Measurements from ENCODE around the gene MYOCOS.

DNA sequence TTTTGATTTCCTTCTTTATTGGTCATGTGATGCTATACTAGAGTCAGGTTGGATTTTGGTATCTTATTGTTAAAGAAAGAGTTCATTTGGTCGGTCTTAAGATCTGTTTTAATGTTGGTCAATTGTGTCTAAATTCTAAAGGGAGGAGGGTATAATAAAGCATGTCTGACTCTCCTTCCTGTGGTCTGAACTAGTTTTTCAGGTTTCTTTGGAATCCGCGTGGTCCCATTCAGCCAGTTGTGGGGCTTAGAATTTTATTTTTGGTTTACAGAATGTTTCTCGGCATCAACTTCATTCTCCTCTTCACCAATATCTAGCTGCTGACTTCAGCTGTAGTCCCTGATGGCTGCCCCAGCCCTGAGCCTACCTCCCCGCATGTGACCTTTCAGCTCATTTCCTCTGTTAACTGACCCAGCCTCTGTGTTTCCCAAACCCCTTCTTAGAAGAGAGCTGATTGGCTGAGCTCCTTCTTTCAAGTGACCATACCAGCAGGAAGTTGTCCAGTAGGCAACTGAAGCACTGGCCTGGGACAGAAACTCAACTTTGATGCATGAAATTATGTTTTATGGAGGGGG is 39.1 kb downstream of the MYOCOS start:
- TF ChIP-seq, protein P1, sequence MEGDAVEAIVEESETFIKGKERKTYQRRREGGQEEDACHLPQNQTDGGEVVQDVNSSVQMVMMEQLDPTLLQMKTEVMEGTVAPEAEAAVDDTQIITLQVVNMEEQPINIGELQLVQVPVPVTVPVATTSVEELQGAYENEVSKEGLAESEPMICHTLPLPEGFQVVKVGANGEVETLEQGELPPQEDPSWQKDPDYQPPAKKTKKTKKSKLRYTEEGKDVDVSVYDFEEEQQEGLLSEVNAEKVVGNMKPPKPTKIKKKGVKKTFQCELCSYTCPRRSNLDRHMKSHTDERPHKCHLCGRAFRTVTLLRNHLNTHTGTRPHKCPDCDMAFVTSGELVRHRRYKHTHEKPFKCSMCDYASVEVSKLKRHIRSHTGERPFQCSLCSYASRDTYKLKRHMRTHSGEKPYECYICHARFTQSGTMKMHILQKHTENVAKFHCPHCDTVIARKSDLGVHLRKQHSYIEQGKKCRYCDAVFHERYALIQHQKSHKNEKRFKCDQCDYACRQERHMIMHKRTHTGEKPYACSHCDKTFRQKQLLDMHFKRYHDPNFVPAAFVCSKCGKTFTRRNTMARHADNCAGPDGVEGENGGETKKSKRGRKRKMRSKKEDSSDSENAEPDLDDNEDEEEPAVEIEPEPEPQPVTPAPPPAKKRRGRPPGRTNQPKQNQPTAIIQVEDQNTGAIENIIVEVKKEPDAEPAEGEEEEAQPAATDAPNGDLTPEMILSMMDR (conservative IDR thresholded peaks at IDR 0.05) = no peak
- TF ChIP-seq EZH2 (IDR thresholded peaks at IDR 0.05; ENCODE audit: low read depth) = no peak

Measured in PC-9 (cell line).